HepG2 (cell line): ENCODE results near the gene PAK1IP1. TPM values are rescaled to one million over a fixed set of nuclear protein-coding genes. Genes with fewer than 3 reads are reported as not detected.

ENCODE experiments used
- ATAC-seq: fragments of 200-7000 bp; cut with Tn5 transposase; 3 replicates; pipeline ENCODE4 v1.9.1; 2020; ENCODE audit warnings: mild to moderate bottlenecking, moderate library complexity
- BruUV-seq: library from RNA; stranded (reverse); fragments of 400-500 nt; replicated peaks from 2 replicates; lab custom pipeline; 2021; lab: Mats Ljungman, UMichigan
- CTCF ChIA-PET: fragments of 300-600 bp; formaldehyde crosslinking; extraction: SDS; loops from one replicate; lab custom pipeline; 2021; ENCODE audit warnings: low total read pairs, inconsistent platforms, low intra/inter-chr PET ratio; lab: Yijun Ruan, JAX
- POLR2A ChIA-PET: fragments of 350-600 bp; sonication (Branson Sonifier 250); formaldehyde crosslinking; loops from one replicate; lab custom pipeline; 2020; ENCODE audit warnings: antibody characterized with exemption, inconsistent platforms; lab: Yijun Ruan, JAX
- DNase-seq: peaks from one replicate; pipeline ENCODE4 v3.0.0-alpha.2; 2015; ENCODE audit warnings: low spot score
- FAIRE-seq: peaks from 3 replicates; lab custom pipeline; 2011; peaks lifted over from hg19 to GRCh38; lab: Jason Lieb, UNC
- H2AFZ ChIP-seq: one replicate; pipeline ENCODE4 v1.6.1; 2011; ENCODE audit warnings: low read length, inconsistent platforms
- H3K27ac ChIP-seq: fragments of 300-600 bp; 3 replicates; pipeline ENCODE4 v1.8.0; 2011; ENCODE audit warnings: mixed run types, mild to moderate bottlenecking, mixed read lengths, low read length, inconsistent platforms; ENCODE audit not compliant: insufficient read depth; ENCODE audit errors: extremely low read length
- H3K27me3 ChIP-seq, 2 experiments: fragments of 200-600 bp in 1 of 2; 2 replicates in 1 of 2; 3 replicates in 1 of 2; pipeline versions ENCODE4 v1.6.0 to v1.8.0; 2011; ENCODE audit warnings: low read length in 2 of 2, mild to moderate bottlenecking in 2 of 2, moderate library complexity in 2 of 2, inconsistent platforms in 1 of 2; ENCODE audit not compliant: insufficient read depth in 2 of 2, control insufficient read depth in 1 of 2
- H3K36me3 ChIP-seq, 2 experiments: fragments of 200-600 bp in 1 of 2; replicated peaks in 1 of 2; 2 replicates in 1 of 2; 3 replicates in 1 of 2; pipeline versions ENCODE4 v1.5.1 to v1.8.0; 2011; ENCODE audit warnings: low read length in 2 of 2, inconsistent platforms in 1 of 2; ENCODE audit not compliant: insufficient read depth in 2 of 2, control insufficient read depth in 1 of 2
- H3K4me1 ChIP-seq: 2 replicates; pipeline ENCODE4 v1.5.1; 2012; ENCODE audit warnings: low read length, inconsistent platforms; ENCODE audit not compliant: insufficient read depth
- H3K4me2 ChIP-seq: 2 replicates; pipeline ENCODE4 v1.6.0; 2011; ENCODE audit warnings: low read depth, low read length, inconsistent platforms
- H3K4me3 ChIP-seq, 3 experiments: fragments of 200-600 bp in 1 of 3; sonication (generic), shearing (Covaris generic) in 1 of 3; replicated peaks in 1 of 3; 2 replicates each; pipeline ENCODE4 v1.5.1; 2011 to 2016; ENCODE audit warnings: low read length in 3 of 3, inconsistent platforms in 2 of 3, low read depth in 2 of 3, mild to moderate bottlenecking in 2 of 3, control low read depth in 1 of 3, mixed read lengths in 1 of 3; ENCODE audit not compliant: insufficient read depth in 1 of 3
- H3K79me2 ChIP-seq: one replicate; pipeline ENCODE4 v1.6.1; 2011; ENCODE audit warnings: low read length, inconsistent platforms; ENCODE audit not compliant: insufficient read depth
- H3K9ac ChIP-seq: 2 replicates; pipeline ENCODE4 v1.6.0; 2011; ENCODE audit warnings: mild to moderate bottlenecking, low read depth, low read length, inconsistent platforms; ENCODE audit not compliant: insufficient read depth
- H3K9me3 ChIP-seq: 2 replicates; pipeline ENCODE4 v1.5.1; 2012; ENCODE audit warnings: mild to moderate bottlenecking, low read length
- H4K20me1 ChIP-seq: 2 replicates; pipeline ENCODE4 v1.6.0; 2011; ENCODE audit warnings: inconsistent platforms, mild to moderate bottlenecking, low read length, moderate library complexity; ENCODE audit not compliant: insufficient read depth
- CSRNP2 ChIP-seq: sonication (generic); formaldehyde crosslinking; conservative IDR thresholded peaks from 2 replicates; pipeline ENCODE4 v1.8.0; 2022; ENCODE audit warnings: low read depth, missing genetic modification reagents
- GTF3A ChIP-seq: sonication (generic); formaldehyde crosslinking; conservative IDR thresholded peaks from 2 replicates; pipeline ENCODE4 v1.4.0; 2020; ENCODE audit warnings: mild to moderate bottlenecking, missing genetic modification reagents
- MYPOP ChIP-seq: sonication (generic); formaldehyde crosslinking; IDR thresholded peaks from 2 replicates; pipeline ENCODE4 v1.8.1; 2023; ENCODE audit warnings: mild to moderate bottlenecking, moderate library complexity, missing genetic modification reagents
- SRSF1 ChIP-seq: fragments of 200-400 bp; formaldehyde crosslinking; optimal IDR thresholded peaks from 2 replicates; pipeline ENCODE3; 2017; ENCODE audit warnings: mild to moderate bottlenecking, low read depth, low read length, moderate library complexity
- TRAFD1 ChIP-seq: sonication (generic); formaldehyde crosslinking; IDR thresholded peaks from 2 replicates; pipeline ENCODE4 v1.5.1; 2020; ENCODE audit warnings: missing genetic modification reagents, mild to moderate bottlenecking, borderline replicate concordance
- ZFP36L1 ChIP-seq: sonication (generic); formaldehyde crosslinking; IDR thresholded peaks from 2 replicates; pipeline ENCODE4 v1.8.0; 2022; ENCODE audit warnings: mild to moderate bottlenecking, missing genetic modification reagents, moderate library complexity
- ZNF180 ChIP-seq: sonication (generic); formaldehyde crosslinking; IDR thresholded peaks from 2 replicates; pipeline ENCODE4 v1.4.0; 2020; ENCODE audit warnings: low read depth, missing genetic modification reagents, borderline replicate concordance
- ZNF746 ChIP-seq: sonication (generic); formaldehyde crosslinking; IDR thresholded peaks from 2 replicates; pipeline ENCODE4 v1.8.0; 2022; ENCODE audit warnings: mild to moderate bottlenecking, missing genetic modification reagents
- ZNF770 ChIP-seq: sonication (generic); formaldehyde crosslinking; IDR thresholded peaks from 2 replicates; pipeline ENCODE4 v1.5.0; 2020; ENCODE audit warnings: mild to moderate bottlenecking, missing genetic modification reagents
- WGBS: methylation state at CpG from one replicate; pipeline ENCODE4 v1.1.6; 2017; ENCODE audit warnings: low lambda C conversion rate; 5-methylcytosine and 5-hydroxymethylcytosine counted together
- in situ Hi-C: cut with HindIII; loops from 2 replicates; pipeline ENCODE4 v1.10.0; 2017; ENCODE audit warnings: low pct_unique_long_range_greater_than_20kb; ENCODE audit not compliant: extremely low pct_ligation_motif_present
- intact Hi-C: fragments of 100-400 bp; cut with micrococcal nuclease; formaldehyde crosslinking; loops from one replicate; pipeline ENCODE4 v1.10.0; 2022; ENCODE audit not compliant: unreplicated experiment
- polyA plus RNA-seq, 8 experiments: library from polyadenylated mRNA; depleted of rRNA in 3 of 8; stranded (reverse) in 7 of 8; unstranded in 1 of 8; fragments of >200 nt; fragmentation: Illumina TruSeq in 4 of 8; extraction: Trizol in 4 of 8; gene quantifications; 2 replicates each; pipeline versions ENCODE4 v1.2.1 to v1.2.3, GENCODE V29; 2011 to 2016; ENCODE audit warnings: low read depth in 4 of 8, missing spikeins in 1 of 8, mixed read lengths in 1 of 8; ENCODE audit not compliant: insufficient read depth in 1 of 8
- total RNA-seq, 5 experiments: library from RNA; depleted of rRNA; stranded (reverse); fragments of >200 nt; fragmentation: Illumina TruSeq; extraction: Trizol; gene quantifications; 2 replicates each; pipeline ENCODE4 v1.2.3, GENCODE V29; 2016; ENCODE audit warnings: low read depth in 1 of 5

PAK1IP1 gene
- total and polyA plus RNA-seq, 2 of the 13 experiments (the other 11 are each of a cell fraction or from before 2014, with no cell fraction given), result 23.4 to 66.2 TPM

- ATAC-seq, result no peak
- 24% methylated on average over 12 of the region's 12 CpGs for WGBS
- H3K79me2 ChIP-seq, result no peaks in the 10 kb centered on the region
- no peak overlapping the region for H3K4me2 ChIP-seq
- in situ Hi-C loops (no loop called here), intact Hi-C loops (loop anchor here (5.0 kb wide), 1 partner anchor 1797 kb away; no protein-coding TSS in a partner anchor)
- H3K4me1 ChIP-seq, result no peaks in the 10 kb centered on the region
- no peak overlapping the region for H2AFZ ChIP-seq
- FAIRE-seq, result no peak
- H3K4me3 ChIP-seq, result no peak overlapping the region
- DNase-seq, result no peak
- H4K20me1 ChIP-seq, result no peaks in the 10 kb centered on the region
- no peaks in the 10 kb centered on the region for H3K36me3 ChIP-seq
- H3K9me3 ChIP-seq, result no peaks in the 10 kb centered on the region
- no peak overlapping the region for H3K27ac ChIP-seq
- POLR2A ChIA-PET, result no interaction called here
- no peak overlapping the region for H3K9ac ChIP-seq
- no TSS peak for BruUV-seq
- peaks cover 0 to 13% of the 10 kb centered on the region in 2 experiments; a peak in 4 of 5 replicates for H3K27me3 ChIP-seq
- CTCF ChIA-PET, result no interaction called here
- no peak for TF ChIP-seq ZNF770 (CRISPR knock-in tag)
- no peak for TF ChIP-seq SRSF1
- TF ChIP-seq TRAFD1 (CRISPR knock-in tag), result no peak
- TF ChIP-seq GTF3A (CRISPR knock-in tag), result no peak
- no peak for TF ChIP-seq CSRNP2
- TF ChIP-seq MYPOP (CRISPR knock-in tag), result no peak
- no peak for TF ChIP-seq ZNF180 (CRISPR knock-in tag)
- TF ChIP-seq ZNF746 (CRISPR knock-in tag), result no peak
- TF ChIP-seq ZFP36L1 (CRISPR knock-in tag), result no peak
Measured at GRCh38 chr6:10655508-10656055, 39.2 kb upstream of the PAK1IP1 start.
